Tibial artery (tissue), 4 donors: Measurements from ENCODE around the gene RASAL2.

Experiments used
- DNase-seq, 2 donors: peaks; one replicate each; pipeline ENCODE4 v3.0.0-alpha.2; 2019
- H3K27ac ChIP-seq, 2 donors: fragments of 200-600 bp; sonication (generic) in 1 of 2; 1 replicate in 1 of 2; 2 replicates in 1 of 2; pipeline ENCODE4 v1.5.1; 2018 to 2019; ENCODE audit warnings: mild to moderate bottlenecking in 1 of 2
- H3K27me3 ChIP-seq, 2 donors: fragments of 200-600 bp; sonication (generic) in 1 of 2; one replicate each; pipeline versions ENCODE4 v1.5.1 to v1.6.0; 2016 to 2019
- H3K36me3 ChIP-seq, 3 donors: fragments of 200-600 bp; sonication (generic) in 2 of 3; one replicate each; pipeline ENCODE4 v1.5.1; 2016 to 2019; ENCODE audit warnings: mild to moderate bottlenecking in 2 of 3
- H3K4me1 ChIP-seq, 4 donors: fragments of 200-600 bp; sonication (generic) in 2 of 4; 1 replicate in 3 of 4; 2 replicates in 1 of 4; pipeline ENCODE4 v1.5.1; 2016 to 2019
- H3K4me3 ChIP-seq, 2 donors: fragments of 200-600 bp; sonication (generic) in 1 of 2; 1 replicate in 1 of 2; 2 replicates in 1 of 2; pipeline ENCODE4 v1.5.1; 2018 to 2019; ENCODE audit warnings: mild to moderate bottlenecking in 2 of 2
- H3K9me3 ChIP-seq, 3 donors: fragments of 200-600 bp; sonication (generic) in 1 of 3; one replicate each; pipeline ENCODE4 v1.5.1; 2016 to 2019
- CTCF ChIP-seq, 2 experiments: fragments of 200-600 bp in 1 of 2; fragments of 450-650 bp in 1 of 2; IDR thresholded peaks; one replicate each; pipeline ENCODE4 v1.5.1; 2017 to 2019; ENCODE audit warnings: antibody characterized with exemption in 2 of 2, mild to moderate bottlenecking in 1 of 2, moderate library complexity in 1 of 2
- intact Hi-C: fragments of 100-400 bp; cut with DNase I; formaldehyde crosslinking; loops from one replicate; pipeline ENCODE4 v1.15.0; 2023; ENCODE audit warnings: low total_unique reads

The RASAL2 gene

GRCh38 chr1:178065250-178065649 lies 28.7 kb upstream of the RASAL2 start:
- H3K4me3 ChIP-seq: no peak overlapping the region
- peaks cover 0 to 17% (median 8%) of the 10 kb centered on the region in 4 donors for H3K4me1 ChIP-seq
- TF ChIP-seq CTCF (IDR thresholded peaks at IDR 0.05): no peak
- H3K9me3 ChIP-seq: no peaks in the 10 kb centered on the region
- no peak overlapping the region for H3K27ac ChIP-seq
- no peaks in the 10 kb centered on the region for H3K27me3 ChIP-seq
- no peaks in the 10 kb centered on the region for H3K36me3 ChIP-seq
- intact Hi-C loops: no loop called here
- no peak for DNase-seq

- peaks cover 0 to 5% (median 0%) of the 10 kb centered on the region in 4 donors for H3K4me1 ChIP-seq
- H3K27me3 ChIP-seq: no peaks in the 10 kb centered on the region
- H3K27ac ChIP-seq: no peak overlapping the region
Measured at GRCh38 chr1:178066296-178066907, 27.5 kb upstream of the RASAL2 start.

GRCh38 chr1:178066908-178067614 lies 26.8 kb upstream of the RASAL2 start:
- Histone ChIP-seq H3K4me3 (no peak overlapping the region), H3K27me3 (no peaks in the 10 kb centered on the region), H3K27ac (no peak overlapping the region), H3K4me1 (no peaks in the 10 kb centered on the region), H3K9me3 (no peaks in the 10 kb centered on the region), H3K36me3 (no peaks in the 10 kb centered on the region)
- DNase-seq: no peak
- intact Hi-C loops: no loop called here
- TF ChIP-seq CTCF (IDR thresholded peaks at IDR 0.05): no peak

More at GRCh38 chr1:178066296-178066907, 27.5 kb upstream of the RASAL2 start:
- no peaks in the 10 kb centered on the region for H3K36me3 ChIP-seq
- H3K9me3 ChIP-seq: no peaks in the 10 kb centered on the region
- H3K4me3 ChIP-seq: no peak overlapping the region
- intact Hi-C loops: no loop called here
- no peak for DNase-seq
- no peak for TF ChIP-seq CTCF (IDR thresholded peaks at IDR 0.05)

- intact Hi-C loops: no loop called here
- Histone ChIP-seq H3K9me3 (no peaks in the 10 kb centered on the region), H3K27ac (no peak overlapping the region), H3K4me3 (no peak overlapping the region), H3K36me3 (no peaks in the 10 kb centered on the region), H3K27me3 (no peaks in the 10 kb centered on the region), H3K4me1 (no peaks in the 10 kb centered on the region)
- no peak for DNase-seq
- TF ChIP-seq CTCF (IDR thresholded peaks at IDR 0.05): no peak
Measured at GRCh38 chr1:178071811-178072210, 22.1 kb upstream of the RASAL2 start.

GRCh38 chr1:178072326-178072725 lies 21.6 kb upstream of the RASAL2 start:
- intact Hi-C loops: no loop called here
- TF ChIP-seq CTCF (IDR thresholded peaks at IDR 0.05): no peak
- H3K36me3 ChIP-seq: no peaks in the 10 kb centered on the region
- H3K4me3 ChIP-seq: no peak overlapping the region
- H3K9me3 ChIP-seq: no peaks in the 10 kb centered on the region
- no peaks in the 10 kb centered on the region for H3K4me1 ChIP-seq
- no peaks in the 10 kb centered on the region for H3K27me3 ChIP-seq
- no peak for DNase-seq
- H3K27ac ChIP-seq: no peak overlapping the region
